Mononuclear cell (primary cell): ENCODE results near the gene SCFD2. TPM values are rescaled to one million over a fixed set of nuclear protein-coding genes. Genes with fewer than 3 reads are reported as not detected.
"Not testable (repeated sequence)": the region's sequence is repeated elsewhere in the genome, so short reads cannot be mapped to it uniquely, and the experiment has no call there.

Experiments
- H3K27me3 ChIP-seq: 2 replicates; pipeline ENCODE4 v1.6.0; 2011; ENCODE audit warnings: low read length, control low read depth; ENCODE audit not compliant: insufficient read depth
- H3K4me1 ChIP-seq: 2 replicates; pipeline ENCODE4 v1.5.1; 2011; ENCODE audit warnings: mild to moderate bottlenecking, low read length, control low read depth; ENCODE audit not compliant: insufficient read depth
- H3K4me3 ChIP-seq: 2 replicates; pipeline ENCODE4 v1.5.1; 2011; ENCODE audit warnings: mild to moderate bottlenecking, low read length, moderate library complexity
- H3K9me3 ChIP-seq: 2 replicates; pipeline ENCODE4 v1.5.1; 2011; ENCODE audit warnings: low read depth, mild to moderate bottlenecking, control low read depth, low read length
- total RNA-seq: library from RNA; depleted of rRNA; stranded (reverse); fragments of >200 nt; gene quantifications from one replicate; pipeline ENCODE4 v1.2.3, GENCODE V29; 2012

Gene SCFD2
- total RNA-seq, 1 donor, result 20.6 TPM

DNA sequence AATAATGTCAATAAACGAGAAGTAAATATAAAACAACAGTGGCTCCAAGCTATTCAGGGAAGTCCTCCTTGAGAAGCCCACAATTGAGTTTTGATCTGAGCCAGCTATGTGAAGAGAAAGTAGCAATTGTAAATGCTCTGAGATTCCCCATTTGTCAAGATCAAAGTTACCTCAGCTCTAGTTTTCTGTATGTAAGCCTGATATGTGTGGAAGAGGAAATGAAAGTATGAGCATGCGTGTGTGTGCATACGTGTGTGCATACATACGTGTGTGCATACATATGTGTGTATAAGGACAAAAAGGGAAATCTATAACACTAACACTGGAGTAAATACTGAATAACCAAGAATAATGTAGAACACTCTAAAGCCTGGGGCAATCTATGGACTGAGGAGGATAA lies 130.3 kb downstream of the SCFD2 start:
- H3K4me1 ChIP-seq, result no peaks in the 10 kb centered on the region
- H3K27me3 ChIP-seq, result no peaks in the 10 kb centered on the region
- no peaks in the 10 kb centered on the region for H3K9me3 ChIP-seq
- no peak overlapping the region for H3K4me3 ChIP-seq

DNA sequence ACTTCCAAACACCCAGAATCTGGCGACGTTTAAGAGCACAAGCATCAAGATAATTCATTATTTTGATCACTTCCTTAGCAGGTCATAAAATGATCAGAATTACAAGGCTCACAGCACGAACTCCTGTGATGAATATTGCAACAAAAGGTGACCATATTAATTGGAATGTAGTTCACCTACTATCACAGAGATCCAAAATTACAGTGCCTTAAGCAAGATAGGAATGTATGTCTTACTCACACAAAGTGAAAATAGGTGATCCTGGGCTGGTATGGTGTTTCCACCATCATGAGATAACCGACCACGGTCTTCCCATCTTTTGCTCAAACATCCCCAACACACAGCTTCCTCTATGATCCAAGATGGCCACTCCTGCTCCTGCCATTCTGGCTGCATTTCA lies 131.2 kb downstream of the SCFD2 start:
- no peak overlapping the region for H3K4me3 ChIP-seq
- H3K27me3 ChIP-seq, result no peaks in the 10 kb centered on the region
- no peaks in the 10 kb centered on the region for H3K9me3 ChIP-seq
- no peaks in the 10 kb centered on the region for H3K4me1 ChIP-seq

DNA sequence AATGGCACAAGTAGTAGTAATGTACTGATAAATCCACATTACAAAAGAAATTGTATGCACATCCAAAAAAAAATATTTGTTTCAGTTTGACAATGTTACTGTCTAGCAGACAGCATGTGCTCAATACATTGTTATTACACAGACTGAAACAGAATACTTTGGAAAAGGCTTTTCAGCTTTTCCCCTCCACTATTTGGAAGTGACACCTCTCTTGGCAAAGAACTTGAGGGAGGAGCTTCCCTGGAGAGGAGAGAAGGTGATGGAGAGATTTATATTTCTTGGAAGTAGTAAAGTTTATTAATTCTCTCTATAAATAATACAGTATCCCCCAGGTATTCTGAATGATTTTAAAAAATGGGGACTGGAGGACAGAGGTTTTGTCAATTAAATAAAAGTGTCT lies 131.8 kb downstream of the SCFD2 start:
- no peaks in the 10 kb centered on the region for H3K9me3 ChIP-seq
- H3K27me3 ChIP-seq, result no peaks in the 10 kb centered on the region
- no peaks in the 10 kb centered on the region for H3K4me1 ChIP-seq
- H3K4me3 ChIP-seq, result no peak overlapping the region

DNA sequence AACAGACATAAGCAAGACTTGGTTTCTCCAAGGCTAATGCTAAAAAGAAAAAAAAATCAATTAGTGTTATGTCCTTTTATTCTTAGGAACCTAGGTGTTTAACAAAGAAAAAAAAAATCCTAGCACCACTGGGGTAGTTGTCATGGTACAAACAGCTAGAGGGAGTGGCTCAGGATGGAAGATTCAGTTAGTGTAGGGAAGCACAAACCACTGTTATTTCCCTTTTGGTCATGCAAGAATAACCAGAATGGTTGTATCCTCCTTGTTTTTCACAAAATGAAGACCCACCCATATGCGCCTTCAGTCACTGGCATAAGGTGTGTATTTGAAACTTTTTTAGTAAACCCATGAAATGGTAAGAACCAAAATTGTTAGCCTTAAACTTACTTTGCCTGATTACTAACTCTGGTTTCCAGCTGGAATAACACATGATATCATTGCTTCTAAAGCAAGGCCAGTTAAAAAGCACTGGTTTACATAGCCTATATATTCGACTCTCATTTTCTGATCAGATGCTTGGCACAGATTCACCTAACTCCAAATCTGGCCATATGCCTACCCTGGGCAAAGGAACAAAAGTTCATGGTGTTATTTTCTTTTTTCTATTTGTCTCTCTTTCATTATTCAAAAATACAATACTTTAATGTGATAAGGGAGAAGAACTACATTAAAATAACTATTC lies 132.6 kb downstream of the SCFD2 start:
- Histone ChIP-seq H3K27me3 (no peaks in the 10 kb centered on the region), H3K9me3 (no peaks in the 10 kb centered on the region), H3K4me3 (no peak overlapping the region), H3K4me1 (no peaks in the 10 kb centered on the region)

DNA sequence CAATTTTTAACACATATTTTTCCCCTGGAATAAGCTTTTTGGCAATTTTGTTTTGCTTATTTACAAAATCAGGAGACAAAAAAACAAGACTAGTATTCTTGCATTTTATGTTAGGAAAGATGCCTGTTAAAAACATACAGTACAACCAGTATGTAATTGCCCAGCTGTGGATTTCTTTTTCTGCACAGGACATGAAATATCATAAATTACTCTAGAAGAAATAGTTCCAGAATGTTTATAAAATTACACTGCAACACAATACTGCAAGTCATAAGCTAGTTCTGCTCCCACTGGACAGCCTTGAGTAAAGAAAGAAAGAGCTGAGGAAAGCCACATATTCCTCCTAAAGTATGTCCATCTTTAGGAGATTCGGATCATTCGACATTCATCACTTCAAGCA lies 133.5 kb downstream of the SCFD2 start:
- no peaks in the 10 kb centered on the region for H3K9me3 ChIP-seq
- no peaks in the 10 kb centered on the region for H3K4me1 ChIP-seq
- no peak overlapping the region for H3K4me3 ChIP-seq
- H3K27me3 ChIP-seq, result no peaks in the 10 kb centered on the region

DNA sequence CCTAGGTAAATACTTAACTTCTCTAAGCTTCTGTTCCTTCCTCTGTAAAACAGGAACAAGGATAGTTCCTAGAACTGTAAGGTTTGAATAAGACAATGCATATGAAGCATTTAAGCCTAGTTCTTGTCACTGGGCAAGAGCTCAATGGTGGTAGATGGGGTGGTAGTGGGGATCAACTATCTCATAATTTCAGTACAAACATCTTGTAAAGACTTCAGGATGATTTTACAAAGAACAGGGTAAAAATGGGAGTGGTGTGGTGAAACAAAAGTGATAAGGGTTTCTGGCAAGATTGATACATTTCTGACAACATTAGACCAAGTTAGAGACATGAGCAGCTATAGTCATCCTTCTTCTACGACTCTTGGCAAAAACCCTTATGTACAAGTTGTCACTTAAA lies 137.8 kb downstream of the SCFD2 start:
- H3K9me3 ChIP-seq, result no peaks in the 10 kb centered on the region
- H3K27me3 ChIP-seq, result no peaks in the 10 kb centered on the region
- H3K4me1 ChIP-seq, result no peaks in the 10 kb centered on the region
- no peak overlapping the region for H3K4me3 ChIP-seq

DNA sequence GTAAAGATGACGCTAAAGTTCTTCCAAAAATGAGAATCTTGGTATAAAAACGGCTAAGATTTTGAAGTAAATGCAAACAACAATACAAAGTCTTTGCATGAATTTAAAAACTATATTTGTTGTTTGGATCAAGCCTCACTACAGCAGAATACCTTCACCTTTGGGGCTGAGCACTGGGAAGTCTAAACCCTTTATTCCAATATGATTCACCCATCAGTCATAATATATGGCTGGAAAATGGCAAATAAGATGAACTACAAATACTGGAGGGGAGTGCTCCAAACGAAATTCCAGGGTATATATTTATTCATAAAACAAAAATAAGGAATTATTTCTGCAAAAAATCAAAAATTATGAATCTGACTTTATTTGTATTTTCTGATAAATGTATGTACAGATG lies 138.4 kb downstream of the SCFD2 start:
- H3K27me3 ChIP-seq, result no peaks in the 10 kb centered on the region
- H3K4me3 ChIP-seq, result no peak overlapping the region
- no peaks in the 10 kb centered on the region for H3K9me3 ChIP-seq
- H3K4me1 ChIP-seq, result no peaks in the 10 kb centered on the region

DNA sequence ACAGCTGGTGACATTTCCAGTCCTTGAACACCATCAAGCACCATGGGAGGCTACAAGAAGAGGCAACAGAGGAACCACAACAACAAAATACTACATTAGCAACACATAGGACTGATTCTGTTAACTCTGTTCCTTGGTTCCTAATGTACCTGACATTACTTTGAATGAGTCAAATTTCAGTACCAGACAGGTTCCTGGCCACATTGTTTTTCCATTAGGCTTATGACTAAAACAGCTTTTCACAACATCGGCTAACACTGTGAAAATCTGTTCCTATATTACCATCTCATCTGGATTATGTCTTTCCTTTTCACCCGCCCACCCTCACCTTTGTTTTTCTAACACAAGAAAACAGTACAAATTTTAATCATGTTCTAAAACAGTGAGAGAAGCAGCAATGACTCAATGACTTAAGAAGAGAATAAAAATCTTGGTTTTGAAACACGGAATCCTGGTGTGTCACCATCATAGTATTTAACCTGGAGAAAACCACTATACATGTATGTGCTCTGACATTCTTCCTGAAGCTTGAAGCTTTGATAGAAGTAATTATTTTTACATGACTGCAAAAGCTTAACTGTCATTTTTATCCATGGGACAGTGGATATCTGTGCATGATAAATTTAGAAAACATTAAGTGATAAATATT lies 143.9 kb downstream of the SCFD2 start:
- no peak overlapping the region for H3K4me3 ChIP-seq
- H3K4me1 ChIP-seq, result no peaks in the 10 kb centered on the region
- H3K27me3 ChIP-seq, result no peaks in the 10 kb centered on the region
- H3K9me3 ChIP-seq, result no peaks in the 10 kb centered on the region

DNA sequence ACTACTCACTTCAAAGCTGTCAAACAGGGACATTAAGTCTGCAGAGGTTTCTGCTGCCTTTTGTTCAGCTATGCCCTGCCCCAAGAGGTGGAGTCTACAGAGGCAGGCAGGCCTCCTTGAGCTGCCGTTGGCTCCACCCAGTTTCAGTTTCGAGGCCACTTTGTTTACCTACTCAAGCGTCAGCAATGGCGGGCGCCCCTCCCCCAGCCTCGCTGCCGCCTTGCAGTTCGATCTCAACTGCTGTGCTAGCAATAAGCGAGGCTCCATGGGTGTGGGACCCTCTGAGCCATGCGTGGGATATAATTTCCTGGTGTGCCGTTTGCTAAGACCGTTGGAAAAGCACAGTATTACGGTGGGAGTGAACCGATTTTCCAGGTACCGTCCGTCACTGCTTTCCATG lies 146.7 kb downstream of the SCFD2 start:
- H3K4me1 ChIP-seq, H3K27me3 ChIP-seq, H3K4me3 ChIP-seq, H3K9me3 ChIP-seq: not testable (repeated sequence)

DNA sequence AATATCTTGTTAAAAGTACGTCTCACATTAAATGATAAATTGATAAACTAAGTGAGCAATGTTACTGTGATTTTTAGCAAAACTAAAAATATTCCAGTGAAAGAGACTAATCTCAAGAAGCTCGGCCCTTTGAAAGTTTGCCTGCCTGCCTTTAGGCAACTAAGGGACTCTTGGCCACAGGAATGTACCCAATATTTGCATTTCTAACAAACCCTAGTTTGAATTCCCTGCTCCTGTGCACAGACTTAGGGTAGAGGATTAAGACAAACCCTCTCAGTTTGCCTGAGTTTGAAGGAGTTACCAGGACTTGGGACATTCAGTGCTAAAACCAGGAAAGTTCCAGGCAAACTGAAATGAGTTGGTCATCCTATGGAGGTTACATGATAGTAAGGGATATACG lies 157.1 kb downstream of the SCFD2 start:
- Histone ChIP-seq H3K9me3 (no peaks in the 10 kb centered on the region), H3K4me3 (no peak overlapping the region), H3K4me1 (no peaks in the 10 kb centered on the region), H3K27me3 (no peaks in the 10 kb centered on the region)

DNA sequence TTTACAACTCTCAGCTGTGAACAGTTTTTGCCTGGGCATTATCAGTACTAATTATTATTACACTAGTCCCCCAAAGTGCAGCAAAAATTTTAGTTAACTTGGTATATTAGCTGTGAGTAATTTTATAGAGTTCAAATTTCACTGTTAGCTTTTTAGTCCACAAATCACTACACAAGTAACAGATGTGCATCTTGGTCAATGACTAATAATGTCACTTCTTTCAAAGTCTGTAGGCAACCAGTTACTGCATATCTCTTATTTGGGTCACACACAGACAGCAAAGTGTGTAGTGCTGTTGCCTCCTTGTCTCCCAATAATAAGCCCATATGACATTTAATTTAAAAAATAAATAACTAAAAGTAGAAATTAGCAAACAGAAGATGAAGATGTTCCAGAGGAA lies 159.9 kb downstream of the SCFD2 start:
- Histone ChIP-seq H3K4me1 (no peaks in the 10 kb centered on the region), H3K9me3 (no peaks in the 10 kb centered on the region), H3K4me3 (no peak overlapping the region), H3K27me3 (no peaks in the 10 kb centered on the region)

DNA sequence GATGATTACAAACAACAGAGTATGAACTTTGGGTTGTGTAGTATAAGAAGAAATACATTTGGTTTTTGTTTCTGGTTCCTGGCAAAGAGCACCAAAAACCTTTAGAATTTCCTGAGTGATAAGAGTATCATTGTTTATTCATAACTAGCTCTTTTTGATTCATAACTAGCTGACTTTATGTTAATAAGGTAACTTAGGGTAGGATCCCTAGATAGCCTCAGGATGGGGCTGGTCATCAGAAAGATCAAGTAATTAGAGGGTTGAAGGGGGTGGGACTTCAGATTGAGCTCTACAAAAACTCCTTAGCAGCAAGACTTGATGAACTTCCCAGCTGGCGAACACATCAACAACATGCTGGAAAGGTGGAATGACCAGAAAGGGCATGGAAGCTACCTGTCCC lies 166.5 kb downstream of the SCFD2 start:
- Histone ChIP-seq H3K4me1 (no peaks in the 10 kb centered on the region), H3K27me3 (no peaks in the 10 kb centered on the region), H3K4me3 (no peak overlapping the region), H3K9me3 (no peaks in the 10 kb centered on the region)

DNA sequence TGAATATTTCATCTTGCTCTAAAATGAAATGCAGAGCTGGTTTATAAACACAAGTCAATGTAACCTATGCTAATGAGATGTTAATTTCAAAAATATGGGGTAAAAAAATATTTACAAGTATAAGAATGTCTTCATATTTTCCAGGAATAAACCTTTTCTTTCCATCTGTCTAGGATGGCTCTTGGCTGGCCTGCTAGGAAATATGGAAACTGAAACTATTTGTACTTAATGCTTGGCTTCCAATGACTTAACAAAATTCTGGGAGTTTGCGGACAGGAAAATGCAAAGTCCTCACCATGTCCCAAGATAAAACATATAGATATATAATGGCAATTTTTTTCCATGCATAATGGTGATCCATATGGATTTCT lies 168.1 kb downstream of the SCFD2 start:
- no peaks in the 10 kb centered on the region for H3K4me1 ChIP-seq
- H3K9me3 ChIP-seq, result no peaks in the 10 kb centered on the region
- no peak overlapping the region for H3K4me3 ChIP-seq
- H3K27me3 ChIP-seq, result no peaks in the 10 kb centered on the region

DNA sequence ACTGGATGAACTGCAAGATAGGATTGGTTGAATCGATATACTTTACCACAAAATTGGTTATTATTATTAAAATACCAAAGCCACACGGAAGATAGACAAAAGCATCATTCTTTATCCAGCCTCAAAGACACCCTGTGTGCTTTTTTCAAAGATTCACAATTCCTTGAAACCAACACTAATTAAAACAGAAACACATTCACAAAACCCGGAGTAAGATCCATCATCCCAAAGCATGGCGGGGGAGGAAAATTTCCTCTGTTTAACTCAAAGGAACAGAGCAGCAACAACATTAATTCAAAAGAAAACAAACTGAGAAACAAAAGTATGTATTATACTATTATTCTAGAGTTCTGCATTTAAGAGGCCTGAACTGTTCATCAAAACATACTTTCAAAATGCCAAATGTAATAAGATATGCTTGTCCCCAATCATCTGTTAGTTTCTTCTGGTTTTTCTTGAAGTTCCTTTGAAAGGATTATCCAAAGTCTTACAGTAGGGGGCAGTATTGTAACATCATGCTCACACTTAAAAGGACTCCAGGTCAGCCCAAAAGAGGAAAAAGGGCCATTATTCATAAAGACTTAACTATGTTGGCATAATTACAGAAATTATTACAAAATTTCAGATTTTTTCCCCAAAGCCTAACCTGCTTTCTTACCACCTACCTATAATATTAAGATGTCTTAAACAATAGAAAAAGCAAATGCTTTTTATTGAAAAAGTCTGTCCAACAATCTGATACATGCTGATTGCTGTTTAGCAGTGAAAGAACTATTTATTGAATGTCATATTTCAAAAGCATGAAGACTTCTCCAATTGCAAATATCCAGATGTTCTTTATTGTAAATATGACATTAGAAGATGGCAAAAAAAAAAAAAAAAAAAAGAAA lies 168.7 kb downstream of the SCFD2 start:
- no peaks in the 10 kb centered on the region for H3K9me3 ChIP-seq
- no peaks in the 10 kb centered on the region for H3K27me3 ChIP-seq
- no peak overlapping the region for H3K4me3 ChIP-seq
- no peaks in the 10 kb centered on the region for H3K4me1 ChIP-seq

DNA sequence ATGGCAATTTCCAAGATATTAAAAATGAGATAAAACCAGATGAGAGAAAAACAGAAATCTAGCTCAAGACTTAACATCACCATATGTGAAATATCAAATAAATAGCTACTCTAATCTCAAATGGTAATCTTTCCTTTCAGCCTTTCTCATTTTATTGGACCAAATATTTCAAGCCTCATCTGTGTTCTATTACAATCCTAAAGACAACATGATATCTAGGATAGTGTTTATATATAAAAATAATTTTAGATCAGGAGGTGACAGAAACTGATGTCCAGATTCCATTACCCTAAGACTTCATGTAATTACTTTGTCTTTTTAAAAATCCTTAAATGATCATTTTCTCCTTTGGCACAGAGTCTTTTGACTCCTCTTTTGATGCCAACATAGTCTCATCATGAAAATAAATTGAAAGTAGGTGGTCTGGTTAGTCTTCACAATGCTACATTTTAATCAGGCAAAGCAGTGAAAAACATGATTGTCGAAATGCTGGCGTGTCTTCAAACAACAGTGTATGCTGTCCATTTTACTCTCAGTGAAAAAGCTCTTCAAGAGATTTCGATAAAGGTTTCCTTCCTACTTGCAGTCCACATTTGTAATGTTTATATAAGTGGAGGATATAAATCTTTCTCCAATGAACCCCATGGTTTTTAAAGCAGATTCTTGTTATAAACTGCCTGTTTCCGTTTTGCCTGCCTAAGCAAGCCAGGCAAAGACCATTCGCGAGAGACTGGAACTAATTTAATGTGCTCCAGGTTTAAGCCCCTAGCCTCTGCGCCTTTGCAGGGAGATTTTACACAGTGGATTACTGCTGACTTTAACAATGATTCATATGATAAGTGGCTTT lies 169.8 kb downstream of the SCFD2 start:
- Histone ChIP-seq H3K4me3 (no peak overlapping the region), H3K4me1 (no peaks in the 10 kb centered on the region), H3K9me3 (no peaks in the 10 kb centered on the region), H3K27me3 (no peaks in the 10 kb centered on the region)
